BE2C (cell line): ENCODE results near the gene GON4L. TPM values are rescaled to one million over a fixed set of nuclear protein-coding genes. Genes with fewer than 3 reads are reported as not detected.
A peak's percentile ranks its signal among the peaks of the same experiment; 100 is the strongest.

Experiments
- DNase-seq: peaks from one replicate; pipeline ENCODE4 v3.0.0-alpha.2; 2020
- H3K27me3 ChIP-seq: fragments of 250-450 bp; sonication (Bioruptor Pico); 2 replicates; pipeline ENCODE4 v1.5.1; 2020; ENCODE audit warnings: mild to moderate bottlenecking
- H3K36me3 ChIP-seq: fragments of 250-450 bp; sonication (Bioruptor Pico); 2 replicates; pipeline ENCODE4 v1.5.1; 2020; ENCODE audit warnings: mild to moderate bottlenecking
- H3K4me1 ChIP-seq: fragments of 250-450 bp; sonication (Bioruptor Pico); 2 replicates; pipeline ENCODE4 v1.5.1; 2020
- H3K4me3 ChIP-seq: 2 replicates; pipeline ENCODE4 v1.5.1; 2011; ENCODE audit warnings: low read depth, low read length
- H3K9me3 ChIP-seq: fragments of 250-450 bp; sonication (Bioruptor Pico); 2 replicates; pipeline ENCODE4 v1.5.1; 2020
- polyA plus RNA-seq: library from polyadenylated mRNA; unstranded; fragments of >200 nt; gene quantifications from one replicate; pipeline ENCODE4 v1.2.1, GENCODE V29; 2012; ENCODE audit warnings: low read depth, missing spikeins; ENCODE audit not compliant: insufficient read length, insufficient read depth
- TF ChIP-seq, protein P1 (sequence below): IDR thresholded peaks from 2 replicates; pipeline ENCODE4 v1.5.1; 2012; ENCODE audit warnings: mild to moderate bottlenecking, low read depth, low read length

The GON4L gene, protein sequence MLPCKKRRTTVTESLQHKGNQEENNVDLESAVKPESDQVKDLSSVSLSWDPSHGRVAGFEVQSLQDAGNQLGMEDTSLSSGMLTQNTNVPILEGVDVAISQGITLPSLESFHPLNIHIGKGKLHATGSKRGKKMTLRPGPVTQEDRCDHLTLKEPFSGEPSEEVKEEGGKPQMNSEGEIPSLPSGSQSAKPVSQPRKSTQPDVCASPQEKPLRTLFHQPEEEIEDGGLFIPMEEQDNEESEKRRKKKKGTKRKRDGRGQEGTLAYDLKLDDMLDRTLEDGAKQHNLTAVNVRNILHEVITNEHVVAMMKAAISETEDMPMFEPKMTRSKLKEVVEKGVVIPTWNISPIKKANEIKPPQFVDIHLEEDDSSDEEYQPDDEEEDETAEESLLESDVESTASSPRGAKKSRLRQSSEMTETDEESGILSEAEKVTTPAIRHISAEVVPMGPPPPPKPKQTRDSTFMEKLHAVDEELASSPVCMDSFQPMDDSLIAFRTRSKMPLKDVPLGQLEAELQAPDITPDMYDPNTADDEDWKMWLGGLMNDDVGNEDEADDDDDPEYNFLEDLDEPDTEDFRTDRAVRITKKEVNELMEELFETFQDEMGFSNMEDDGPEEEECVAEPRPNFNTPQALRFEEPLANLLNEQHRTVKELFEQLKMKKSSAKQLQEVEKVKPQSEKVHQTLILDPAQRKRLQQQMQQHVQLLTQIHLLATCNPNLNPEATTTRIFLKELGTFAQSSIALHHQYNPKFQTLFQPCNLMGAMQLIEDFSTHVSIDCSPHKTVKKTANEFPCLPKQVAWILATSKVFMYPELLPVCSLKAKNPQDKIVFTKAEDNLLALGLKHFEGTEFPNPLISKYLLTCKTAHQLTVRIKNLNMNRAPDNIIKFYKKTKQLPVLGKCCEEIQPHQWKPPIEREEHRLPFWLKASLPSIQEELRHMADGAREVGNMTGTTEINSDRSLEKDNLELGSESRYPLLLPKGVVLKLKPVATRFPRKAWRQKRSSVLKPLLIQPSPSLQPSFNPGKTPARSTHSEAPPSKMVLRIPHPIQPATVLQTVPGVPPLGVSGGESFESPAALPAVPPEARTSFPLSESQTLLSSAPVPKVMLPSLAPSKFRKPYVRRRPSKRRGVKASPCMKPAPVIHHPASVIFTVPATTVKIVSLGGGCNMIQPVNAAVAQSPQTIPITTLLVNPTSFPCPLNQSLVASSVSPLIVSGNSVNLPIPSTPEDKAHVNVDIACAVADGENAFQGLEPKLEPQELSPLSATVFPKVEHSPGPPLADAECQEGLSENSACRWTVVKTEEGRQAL (N-terminal part only)
- 45.4 TPM for polyA plus RNA-seq

DNA sequence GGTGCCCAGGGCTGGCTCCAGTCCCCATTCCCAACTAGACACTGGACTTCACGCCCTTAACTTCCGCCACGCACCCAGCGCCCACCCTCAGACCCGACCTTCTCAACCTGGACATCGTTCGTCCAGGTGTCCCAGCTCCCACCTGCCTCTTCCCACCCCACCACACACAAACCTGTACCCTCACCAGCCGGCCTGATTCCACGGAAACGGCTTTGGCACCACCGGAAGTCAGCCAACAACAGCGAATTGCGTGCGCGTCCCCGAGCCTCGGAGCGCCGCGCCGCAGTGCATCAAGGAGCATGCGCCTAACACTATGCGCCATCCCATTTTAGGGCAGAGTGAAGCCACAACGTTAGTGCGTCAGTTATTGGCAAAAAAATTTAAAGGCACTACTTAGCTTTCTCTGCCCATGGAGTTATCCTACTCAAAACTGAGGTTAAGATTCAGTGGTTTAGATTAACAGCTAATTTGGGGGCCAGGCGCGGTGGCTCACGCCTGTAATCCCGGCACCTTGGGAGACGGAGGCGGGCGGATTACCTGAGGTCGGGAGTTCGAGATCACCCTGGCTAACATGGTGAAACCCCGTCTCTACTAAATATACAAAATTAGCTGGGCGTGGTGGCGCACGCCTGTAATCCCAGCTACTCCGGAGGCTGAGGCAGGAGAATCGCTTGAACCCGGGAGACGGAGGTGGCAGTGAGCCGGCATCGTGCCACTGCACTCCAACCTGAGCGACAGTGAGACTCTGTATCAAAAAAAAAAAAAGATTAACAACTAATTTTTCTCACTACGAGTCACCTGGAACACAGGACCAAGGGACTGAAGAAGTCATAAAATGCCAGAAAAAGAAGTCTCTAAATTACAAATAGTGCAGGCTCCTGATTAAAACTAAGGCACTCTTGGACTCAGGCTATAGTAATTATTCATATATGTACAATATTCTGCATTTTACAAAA lies at the start of gene GON4L:
GON4L (minus strand) TSS at position 240 of the 956 bp plus-strand sequence. CDS start 3,434 bp downstream, outside the sequence.
- TF ChIP-seq, protein P1, sequence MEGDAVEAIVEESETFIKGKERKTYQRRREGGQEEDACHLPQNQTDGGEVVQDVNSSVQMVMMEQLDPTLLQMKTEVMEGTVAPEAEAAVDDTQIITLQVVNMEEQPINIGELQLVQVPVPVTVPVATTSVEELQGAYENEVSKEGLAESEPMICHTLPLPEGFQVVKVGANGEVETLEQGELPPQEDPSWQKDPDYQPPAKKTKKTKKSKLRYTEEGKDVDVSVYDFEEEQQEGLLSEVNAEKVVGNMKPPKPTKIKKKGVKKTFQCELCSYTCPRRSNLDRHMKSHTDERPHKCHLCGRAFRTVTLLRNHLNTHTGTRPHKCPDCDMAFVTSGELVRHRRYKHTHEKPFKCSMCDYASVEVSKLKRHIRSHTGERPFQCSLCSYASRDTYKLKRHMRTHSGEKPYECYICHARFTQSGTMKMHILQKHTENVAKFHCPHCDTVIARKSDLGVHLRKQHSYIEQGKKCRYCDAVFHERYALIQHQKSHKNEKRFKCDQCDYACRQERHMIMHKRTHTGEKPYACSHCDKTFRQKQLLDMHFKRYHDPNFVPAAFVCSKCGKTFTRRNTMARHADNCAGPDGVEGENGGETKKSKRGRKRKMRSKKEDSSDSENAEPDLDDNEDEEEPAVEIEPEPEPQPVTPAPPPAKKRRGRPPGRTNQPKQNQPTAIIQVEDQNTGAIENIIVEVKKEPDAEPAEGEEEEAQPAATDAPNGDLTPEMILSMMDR = no peak
- H3K27me3 ChIP-seq = no peaks in the 10 kb centered on the region
- H3K4me3 ChIP-seq = peak within 1 kb of the TSS; percentile 85
- peak; percentile 92 for DNase-seq
- H3K4me1 ChIP-seq = no peaks in the 10 kb centered on the region; the same call in 1 of the 2 replicates
- H3K9me3 ChIP-seq = no peaks in the 10 kb centered on the region
- peaks cover 28% of the 10 kb centered on the region for H3K36me3 ChIP-seq

DNA sequence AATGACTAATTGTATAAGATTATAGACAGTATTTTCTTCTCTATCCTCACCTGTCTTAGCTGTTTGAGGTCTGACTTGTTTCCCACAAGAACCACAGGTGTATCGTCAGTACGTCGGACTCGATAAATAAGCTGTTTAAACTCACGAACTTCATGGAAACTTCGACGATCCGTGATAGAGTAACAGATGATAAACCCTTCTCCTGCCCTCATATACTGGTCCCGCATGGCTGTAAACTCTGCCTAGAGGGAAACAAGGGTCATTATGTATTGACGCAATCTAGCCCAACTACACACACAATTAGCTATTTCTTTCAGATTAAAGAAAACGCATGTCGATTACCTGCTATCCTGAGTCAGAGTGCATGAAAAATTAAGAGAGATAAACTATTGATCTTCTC lies 47.2 kb upstream of the GON4L start:
- TF ChIP-seq, protein P1 = no peak
- DNase-seq = no peak
- H3K4me1 ChIP-seq = no peaks in the 10 kb centered on the region
- H3K4me3 ChIP-seq = no peak overlapping the region
- H3K27me3 ChIP-seq = no peaks in the 10 kb centered on the region; the same call in 1 of the 2 replicates
- no peaks in the 10 kb centered on the region for H3K9me3 ChIP-seq
- peaks cover 46% of the 10 kb centered on the region for H3K36me3 ChIP-seq

DNA sequence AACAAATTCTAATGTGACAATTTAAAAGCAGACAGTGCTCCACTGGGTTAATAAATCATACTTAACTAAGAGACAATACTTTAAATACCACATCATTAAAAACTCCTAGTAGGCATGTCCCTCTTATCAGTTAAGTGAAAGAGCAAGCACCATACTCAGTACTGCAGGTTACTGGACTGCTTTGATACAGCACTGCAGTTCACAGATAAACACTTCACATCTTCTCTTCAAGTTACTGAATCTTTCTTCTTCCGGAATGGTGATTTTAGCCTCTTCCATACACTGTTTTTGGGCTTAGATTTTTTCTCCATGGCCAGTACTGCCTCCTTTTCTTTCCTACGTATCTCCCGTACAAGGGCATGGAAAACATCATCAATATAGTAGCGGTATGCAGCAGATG lies 43.1 kb upstream of the GON4L start:
- Histone ChIP-seq H3K4me1 (no peaks in the 10 kb centered on the region), H3K9me3 (no peaks in the 10 kb centered on the region), H3K4me3 (no peak overlapping the region), H3K36me3 (peaks cover 44% of the 10 kb centered on the region), H3K27me3 (no peaks in the 10 kb centered on the region; the same call in 1 of the 2 replicates)
- TF ChIP-seq, protein P1 = no peak
- DNase-seq = no peak

DNA sequence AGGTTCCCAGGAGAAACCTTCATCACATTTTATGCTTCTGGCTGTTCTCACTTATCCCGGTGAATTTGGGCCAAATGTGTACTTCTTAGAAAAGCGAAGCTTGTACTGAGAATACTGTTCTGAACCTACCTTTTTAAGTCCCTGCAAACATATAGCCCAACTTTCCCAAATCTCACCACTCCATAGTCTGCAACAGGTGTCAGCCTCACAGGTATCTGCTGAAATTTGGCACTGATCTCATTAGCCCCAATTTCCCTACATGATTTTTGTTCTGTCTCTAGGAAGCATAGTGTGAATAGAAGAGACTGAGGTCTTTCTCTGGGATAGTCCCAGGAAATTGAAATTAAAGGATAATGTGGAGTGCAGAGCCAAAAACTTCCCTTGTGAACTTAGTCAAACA lies 42.7 kb upstream of the GON4L start:
- DNase-seq = no peak
- Histone ChIP-seq H3K36me3 (peaks cover 41% of the 10 kb centered on the region), H3K4me1 (no peaks in the 10 kb centered on the region), H3K27me3 (no peaks in the 10 kb centered on the region), H3K9me3 (no peaks in the 10 kb centered on the region), H3K4me3 (no peak overlapping the region)
- TF ChIP-seq, protein P1 = no peak

DNA sequence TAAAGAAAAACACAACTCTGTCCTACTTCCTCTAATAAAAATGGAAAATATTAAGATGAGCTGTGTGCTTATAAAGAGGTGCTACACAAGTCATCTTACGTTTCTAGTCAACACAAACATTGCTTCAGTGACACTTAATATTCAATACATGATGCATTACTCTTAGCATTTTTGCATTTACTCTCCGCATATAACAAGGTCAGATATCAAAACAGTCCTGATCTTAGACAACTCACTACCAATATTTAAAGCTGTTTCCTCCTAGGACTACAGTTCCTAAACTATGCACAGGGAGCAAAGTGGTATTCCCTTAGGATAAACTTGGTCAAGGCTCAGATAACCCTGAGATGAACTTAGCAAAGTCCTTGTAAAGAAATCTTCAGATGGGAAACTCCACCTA lies 41.9 kb upstream of the GON4L start:
- TF ChIP-seq, protein P1 = no peak
- DNase-seq = no peak

More for the DNA sequence above, 41.9 kb upstream of the GON4L start:
- Histone ChIP-seq H3K27me3 (no peaks in the 10 kb centered on the region), H3K9me3 (no peaks in the 10 kb centered on the region), H3K4me3 (no peak overlapping the region), H3K4me1 (no peaks in the 10 kb centered on the region), H3K36me3 (peaks cover 34% of the 10 kb centered on the region)
